Keratinocyte (primary cell): ENCODE data around the gene GATA3. TPM values are rescaled to one million over a fixed set of nuclear protein-coding genes. Genes with fewer than 3 reads are reported as not detected.

Source experiments
- DNase-seq: peaks from one replicate; pipeline ENCODE4 v3.0.0-alpha.2; 2011; ENCODE audit warnings: low read depth, missing footprints, low spot score
- FAIRE-seq: peaks from 2 replicates; lab custom pipeline; 2011; peaks lifted over from hg19 to GRCh38; lab: Jason Lieb, UNC
- H2AFZ ChIP-seq: 2 replicates; pipeline ENCODE4 v1.6.0; 2012; ENCODE audit warnings: low read length, control low read depth, inconsistent platforms; ENCODE audit not compliant: control insufficient read depth
- H3K27ac ChIP-seq: 2 replicates; pipeline ENCODE4 v1.5.1; 2011; ENCODE audit warnings: low read length; ENCODE audit not compliant: control insufficient read depth, insufficient read depth
- H3K27me3 ChIP-seq: 3 replicates; pipeline ENCODE4 v1.6.0; 2011; ENCODE audit warnings: low read length; ENCODE audit not compliant: control insufficient read depth, insufficient read depth; ENCODE audit errors: extremely low read depth
- H3K36me3 ChIP-seq, 2 experiments: 2 replicates in 1 of 2; 3 replicates in 1 of 2; pipeline ENCODE4 v1.5.1; 2011; ENCODE audit warnings: low read length in 2 of 2, mild to moderate bottlenecking in 1 of 2; ENCODE audit not compliant: control insufficient read depth in 2 of 2, insufficient read depth in 2 of 2; ENCODE audit errors: extremely low read depth in 1 of 2
- H3K4me1 ChIP-seq: 3 replicates; pipeline ENCODE4 v1.5.1; 2011; ENCODE audit warnings: low read length; ENCODE audit not compliant: control insufficient read depth, insufficient read depth; ENCODE audit errors: extremely low read depth
- H3K4me2 ChIP-seq: 3 replicates; pipeline ENCODE4 v1.6.0; 2011; ENCODE audit warnings: low read depth, low read length; ENCODE audit not compliant: control insufficient read depth, insufficient read depth; ENCODE audit errors: extremely low read depth
- H3K4me3 ChIP-seq, 3 experiments: fragments of 200-600 bp in 1 of 3; sonication (generic) in 1 of 3; 2 replicates in 2 of 3; 3 replicates in 1 of 3; pipeline ENCODE4 v1.5.1; 2011 to 2016; ENCODE audit warnings: low read length in 3 of 3, mild to moderate bottlenecking in 3 of 3, control low read depth in 2 of 3, inconsistent platforms in 1 of 3, low read depth in 1 of 3, mixed read lengths in 1 of 3, mixed run types in 1 of 3, moderate library complexity in 1 of 3; ENCODE audit not compliant: control insufficient read depth in 2 of 3, insufficient read depth in 2 of 3; ENCODE audit errors: extremely low read depth in 1 of 3
- H3K79me2 ChIP-seq: 2 replicates; pipeline ENCODE4 v1.6.0; 2012; ENCODE audit warnings: low read length; ENCODE audit not compliant: control insufficient read depth, insufficient read depth
- H3K9ac ChIP-seq: 3 replicates; pipeline ENCODE4 v1.6.0; 2011; ENCODE audit warnings: low read length; ENCODE audit not compliant: control insufficient read depth, insufficient read depth; ENCODE audit errors: extremely low read depth
- H3K9me1 ChIP-seq: 3 replicates; pipeline ENCODE4 v1.6.0; 2011; ENCODE audit warnings: low read length; ENCODE audit not compliant: control insufficient read depth, insufficient read depth; ENCODE audit errors: extremely low read depth
- H3K9me3 ChIP-seq: 2 replicates; pipeline ENCODE4 v1.5.1; 2012; ENCODE audit warnings: low read depth, low read length; ENCODE audit not compliant: control insufficient read depth
- H4K20me1 ChIP-seq: 3 replicates; pipeline ENCODE4 v1.6.0; 2011; ENCODE audit warnings: low read length; ENCODE audit not compliant: control insufficient read depth, insufficient read depth; ENCODE audit errors: extremely low read depth
- EZH2 ChIP-seq: IDR thresholded peaks from one replicate; pipeline ENCODE4 v1.6.1; 2012; ENCODE audit warnings: inconsistent platforms, mild to moderate bottlenecking, low read length, moderate library complexity
- dilution Hi-C: fragments of 300-500 bp; cut with MboI; formaldehyde crosslinking; loops from one replicate; pipeline ENCODE4 v1.7.0; 2020; ENCODE audit warnings: low sequenced_read_pairs; ENCODE audit not compliant: extremely low pct_ligation_motif_present
- polyA plus RNA-seq, 5 experiments: library from polyadenylated mRNA; depleted of rRNA in 3 of 5; stranded (reverse) in 3 of 5; stranded (forward) in 1 of 5; unstranded in 1 of 5; fragments of >200 nt; gene quantifications; 1 replicate in 1 of 5; 2 replicates in 3 of 5; 3 replicates in 1 of 5; pipeline versions ENCODE4 v1.2.1 to v1.2.3, GENCODE V29; 2011 to 2012; ENCODE audit warnings: missing spikeins in 2 of 5, low read depth in 1 of 5, low replicate concordance in 1 of 5
- TF ChIP-seq, protein P1 (sequence below), 3 experiments: IDR thresholded peaks in 1 of 3; conservative IDR thresholded peaks in 1 of 3; optimal IDR thresholded peaks in 1 of 3; 2 replicates in 2 of 3; 3 replicates in 1 of 3; pipeline versions ENCODE3 to v1.5.1; 2011; ENCODE audit warnings: low read length in 3 of 3, mild to moderate bottlenecking in 3 of 3, moderate library complexity in 2 of 3, control low read depth in 1 of 3, inconsistent platforms in 1 of 3; ENCODE audit not compliant: insufficient read depth in 2 of 3; ENCODE audit errors: extremely low read depth in 1 of 3

GATA3 gene
- polyA plus RNA-seq, 1 donor (not counting 4 experiments of a cell fraction or from before 2014, with no cell fraction given): 4.0 TPM

DNA sequence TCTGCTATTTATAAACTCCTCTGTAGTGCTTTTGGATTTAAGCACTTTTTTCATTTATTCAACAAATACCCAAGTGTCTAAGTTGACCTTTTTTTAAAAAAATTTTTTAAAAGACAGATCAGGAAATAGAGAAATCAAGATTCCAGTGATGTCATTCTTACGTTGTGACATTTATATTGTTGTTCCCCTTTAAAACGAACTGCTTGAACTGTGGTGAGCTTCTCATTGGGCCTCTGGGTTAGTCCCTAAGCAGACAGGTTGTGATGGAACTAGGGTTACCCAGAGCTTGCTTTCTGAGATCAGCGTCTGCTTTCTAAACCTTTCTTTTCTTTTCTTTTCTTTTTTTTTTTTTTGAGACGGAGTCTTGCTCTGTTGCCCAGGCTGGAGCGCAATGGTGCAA, 22.4 kb downstream of the GATA3 start:
- Histone ChIP-seq H3K36me3 (peaks cover 12% of the 10 kb centered on the region in 2 experiments), H3K27me3 (no peaks in the 10 kb centered on the region), H2AFZ (no peak overlapping the region), H3K9ac (no peak overlapping the region), H3K4me2 (no peak overlapping the region), H4K20me1 (no peaks in the 10 kb centered on the region), H3K27ac (no peak overlapping the region), H3K79me2 (peaks cover 6% of the 10 kb centered on the region), H3K4me3 (no peak overlapping the region), H3K9me3 (no peaks in the 10 kb centered on the region), H3K4me1 (no peaks in the 10 kb centered on the region), H3K9me1 (no peaks in the 10 kb centered on the region)
- dilution Hi-C loops: no loop called here
- no peak for FAIRE-seq
- DNase-seq: no peak
- no peak for TF ChIP-seq EZH2
- TF ChIP-seq, protein P1, sequence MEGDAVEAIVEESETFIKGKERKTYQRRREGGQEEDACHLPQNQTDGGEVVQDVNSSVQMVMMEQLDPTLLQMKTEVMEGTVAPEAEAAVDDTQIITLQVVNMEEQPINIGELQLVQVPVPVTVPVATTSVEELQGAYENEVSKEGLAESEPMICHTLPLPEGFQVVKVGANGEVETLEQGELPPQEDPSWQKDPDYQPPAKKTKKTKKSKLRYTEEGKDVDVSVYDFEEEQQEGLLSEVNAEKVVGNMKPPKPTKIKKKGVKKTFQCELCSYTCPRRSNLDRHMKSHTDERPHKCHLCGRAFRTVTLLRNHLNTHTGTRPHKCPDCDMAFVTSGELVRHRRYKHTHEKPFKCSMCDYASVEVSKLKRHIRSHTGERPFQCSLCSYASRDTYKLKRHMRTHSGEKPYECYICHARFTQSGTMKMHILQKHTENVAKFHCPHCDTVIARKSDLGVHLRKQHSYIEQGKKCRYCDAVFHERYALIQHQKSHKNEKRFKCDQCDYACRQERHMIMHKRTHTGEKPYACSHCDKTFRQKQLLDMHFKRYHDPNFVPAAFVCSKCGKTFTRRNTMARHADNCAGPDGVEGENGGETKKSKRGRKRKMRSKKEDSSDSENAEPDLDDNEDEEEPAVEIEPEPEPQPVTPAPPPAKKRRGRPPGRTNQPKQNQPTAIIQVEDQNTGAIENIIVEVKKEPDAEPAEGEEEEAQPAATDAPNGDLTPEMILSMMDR (optimal IDR thresholded peaks at IDR 0.05 in 1 of 3, IDR thresholded peaks at IDR 0.05 in 1 of 3, conservative IDR thresholded peaks at IDR 0.05 in 1 of 3; ENCODE audit: extremely low read depth in 1 of 3, insufficient read depth in 2 of 3, low read length in 3 of 3): no peak

DNA sequence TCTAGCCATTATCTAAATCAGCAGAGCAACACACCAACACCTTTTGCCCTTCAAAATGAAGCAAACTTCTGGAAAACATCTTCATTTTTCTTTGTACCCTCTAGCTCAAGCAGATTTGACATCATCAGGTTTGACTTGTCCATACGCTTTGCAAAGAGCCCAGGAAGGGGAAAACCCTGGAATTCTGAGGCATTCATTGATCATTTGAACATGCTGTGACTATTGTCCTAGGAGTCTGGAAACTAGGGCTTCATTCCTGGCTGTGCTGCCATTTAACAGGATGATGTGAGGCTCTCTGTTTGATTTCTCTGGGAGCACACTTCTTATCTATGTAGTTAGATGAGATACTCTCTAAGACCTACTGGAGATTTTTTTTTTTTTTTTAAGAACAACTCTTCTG, 23.5 kb downstream of the GATA3 start:
- FAIRE-seq (no peak), DNase-seq (no peak)
- peaks cover 3% of the 10 kb centered on the region for H3K79me2 ChIP-seq
- peaks cover 7 to 9% of the 10 kb centered on the region in 2 experiments for H3K36me3 ChIP-seq
- no peaks in the 10 kb centered on the region for H3K9me1 ChIP-seq
- H3K4me2 ChIP-seq: no peak overlapping the region
- no peak overlapping the region for H3K27ac ChIP-seq
- no peak overlapping the region for H2AFZ ChIP-seq
- H3K9me3 ChIP-seq: no peaks in the 10 kb centered on the region
- dilution Hi-C loops: no loop called here
- no peak overlapping the region for H3K9ac ChIP-seq
- H3K27me3 ChIP-seq: no peaks in the 10 kb centered on the region
- TF ChIP-seq, protein P1 (optimal IDR thresholded peaks at IDR 0.05 in 1 of 3, IDR thresholded peaks at IDR 0.05 in 1 of 3, conservative IDR thresholded peaks at IDR 0.05 in 1 of 3; ENCODE audit: extremely low read depth in 1 of 3, insufficient read depth in 2 of 3, low read length in 3 of 3): no peak
- TF ChIP-seq EZH2: no peak
- H3K4me3 ChIP-seq: no peak overlapping the region
- no peaks in the 10 kb centered on the region for H4K20me1 ChIP-seq
- H3K4me1 ChIP-seq: no peaks in the 10 kb centered on the region
